K562 (cell line): Measurements from ENCODE around the gene ZNF148. TPM values are rescaled to one million over a fixed set of nuclear protein-coding genes. Genes with fewer than 3 reads are reported as not detected.

Source experiments
- ATAC-seq: fragments of 200-7000 bp; cut with Tn5 transposase; 3 replicates; pipeline ENCODE4 v1.9.1; 2020; ENCODE audit warnings: moderate library complexity
- BruUV-seq: library from RNA; stranded (reverse); fragments of 400-500 nt; replicated peaks from 2 replicates; lab custom pipeline; 2021; lab: Mats Ljungman, UMichigan
- CTCF ChIA-PET: fragments of 300-600 bp; formaldehyde crosslinking; extraction: SDS; loops from one replicate; lab custom pipeline; 2021; ENCODE audit warnings: low intra/inter-chr PET ratio; lab: Yijun Ruan, JAX
- POLR2A ChIA-PET: fragments of 300-600, 350-650 bp; sonication (Branson Sonifier 250); formaldehyde crosslinking; extraction: SDS; loops from one replicate; lab custom pipeline; 2021; ENCODE audit warnings: antibody characterized with exemption, inconsistent platforms; lab: Yijun Ruan, JAX
- DNase-seq, 4 experiments: peaks; one replicate each; pipeline versions ENCODE4 v3.0.0 to v3.0.0-alpha.2; 2011 to 2018; ENCODE audit warnings: low spot score in 3 of 4, mixed read lengths in 3 of 4; ENCODE audit errors: extremely low read depth in 1 of 4
- FAIRE-seq: peaks from 2 replicates; lab custom pipeline; 2011; peaks lifted over from hg19 to GRCh38; lab: Jason Lieb, UNC
- H2AFZ ChIP-seq: 2 replicates; pipeline ENCODE4 v1.6.0; 2011; ENCODE audit warnings: low read depth, low read length, control low read depth, inconsistent platforms
- H3K27ac ChIP-seq: fragments of 200-600 bp; 3 replicates; pipeline ENCODE4 v1.8.0; 2011; ENCODE audit warnings: low read depth, mild to moderate bottlenecking, control low read depth, inconsistent platforms, low read length, moderate library complexity, mixed read lengths; ENCODE audit errors: extremely low read depth
- H3K27me3 ChIP-seq, 2 experiments: fragments of 300-600 bp in 1 of 2; 2 replicates in 1 of 2; 3 replicates in 1 of 2; pipeline versions ENCODE4 v1.6.0 to v1.8.0; 2011; ENCODE audit warnings: inconsistent platforms in 2 of 2, low read length in 2 of 2, mild to moderate bottlenecking in 1 of 2, mixed read lengths in 1 of 2, moderate library complexity in 1 of 2; ENCODE audit not compliant: control insufficient read depth in 2 of 2, insufficient read depth in 2 of 2
- H3K36me3 ChIP-seq: fragments of 300-600 bp; 3 replicates; pipeline ENCODE4 v1.8.0; 2011; ENCODE audit warnings: mild to moderate bottlenecking, low read length, inconsistent platforms; ENCODE audit not compliant: control insufficient read depth, insufficient read depth
- H3K4me1 ChIP-seq, 2 experiments: fragments of 200-600 bp in 1 of 2; replicated peaks in 1 of 2; 2 replicates in 1 of 2; 3 replicates in 1 of 2; pipeline versions ENCODE4 v1.5.1 to v1.8.0; 2011; ENCODE audit warnings: inconsistent platforms in 2 of 2, low read length in 2 of 2, mild to moderate bottlenecking in 1 of 2, mixed read lengths in 1 of 2, moderate library complexity in 1 of 2; ENCODE audit not compliant: control insufficient read depth in 2 of 2, insufficient read depth in 2 of 2
- H3K4me2 ChIP-seq: 2 replicates; pipeline ENCODE4 v1.6.1; 2011; ENCODE audit warnings: low read length, control low read depth, inconsistent platforms, mixed read lengths; ENCODE audit not compliant: insufficient read depth
- H3K4me3 ChIP-seq: fragments of 200-600 bp; sonication (generic), shearing (Covaris generic); 2 replicates; pipeline ENCODE4 v1.5.1; 2016; ENCODE audit warnings: control low read depth, inconsistent platforms
- H3K79me2 ChIP-seq: fragments of 200-600 bp; 3 replicates; pipeline ENCODE4 v1.8.0; 2011; ENCODE audit warnings: low read length, inconsistent platforms; ENCODE audit not compliant: control insufficient read depth, insufficient read depth
- H3K9ac ChIP-seq, 2 experiments: 2 replicates each; pipeline versions ENCODE4 v1.6.0 to v1.6.1; 2011; ENCODE audit warnings: low read depth in 2 of 2, low read length in 2 of 2, control low read depth in 1 of 2, inconsistent platforms in 1 of 2, mild to moderate bottlenecking in 1 of 2, mixed read lengths in 1 of 2; ENCODE audit not compliant: insufficient read depth in 1 of 2
- H3K9me1 ChIP-seq: one replicate; pipeline ENCODE4 v1.6.0; 2011; ENCODE audit warnings: inconsistent platforms, mild to moderate bottlenecking, low read length, moderate library complexity; ENCODE audit not compliant: control insufficient read depth, insufficient read depth
- H3K9me3 ChIP-seq: replicated peaks from 2 replicates; pipeline ENCODE4 v1.5.1; 2011; ENCODE audit warnings: low read depth, low read length, inconsistent platforms; ENCODE audit not compliant: control insufficient read depth, insufficient read depth
- H4K20me1 ChIP-seq: replicated peaks from 2 replicates; pipeline ENCODE4 v1.6.1; 2011; ENCODE audit warnings: low read length, inconsistent platforms, mixed read lengths; ENCODE audit not compliant: control insufficient read depth, insufficient read depth
- EGR1 ChIP-seq: fragments of 450-650 bp; conservative IDR thresholded peaks from 2 replicates; pipeline ENCODE4 v1.6.1; 2017; ENCODE audit warnings: mild to moderate bottlenecking
- ILK ChIP-seq: fragments of 450-650 bp; IDR thresholded peaks from 2 replicates; pipeline ENCODE4 v1.6.1; 2016; ENCODE audit warnings: missing genetic modification characterization, low read depth, mild to moderate bottlenecking, missing compliant biosample characterization, moderate library complexity, borderline replicate concordance
- KLF6 ChIP-seq: fragments of 250-450 bp; sonication (Bioruptor Pico); IDR thresholded peaks from 2 replicates; pipeline ENCODE4 v1.4.0; 2020; ENCODE audit warnings: mild to moderate bottlenecking, moderate library complexity, borderline replicate concordance
- MEIS2 ChIP-seq: fragments of 450-650 bp; IDR thresholded peaks from 2 replicates; pipeline ENCODE4 v1.6.1; 2014; ENCODE audit warnings: mild to moderate bottlenecking; ENCODE audit not compliant: partially characterized antibody
- SMAD4 ChIP-seq: fragments of 250-450 bp; sonication (Bioruptor Pico); conservative IDR thresholded peaks from 2 replicates; pipeline ENCODE4 v1.8.0; 2021; ENCODE audit warnings: inconsistent platforms, mild to moderate bottlenecking, moderate library complexity
- SUPT5H ChIP-seq: fragments of 450-650 bp; IDR thresholded peaks from 2 replicates; pipeline ENCODE4 v1.6.1; 2016
- ZNF316 ChIP-seq: fragments of 450-650 bp; IDR thresholded peaks from 2 replicates; pipeline ENCODE4 v1.6.1; 2016
- ZNF717 ChIP-seq: fragments of 250-450 bp; sonication (Bioruptor Pico); IDR thresholded peaks from 2 replicates; pipeline ENCODE4 v1.5.0; 2021
- WGBS: fragments of 100-300 bp; shearing (Covaris generic); methylation state at CpG from one replicate; pipeline ENCODE4 v1.1.6; 2016; ENCODE audit warnings: low coverage, mixed read lengths; ENCODE audit not compliant: insufficient coverage; ENCODE audit errors: missing lambda C conversion rate; 5-methylcytosine and 5-hydroxymethylcytosine counted together
- in situ Hi-C: fragments of 300-500 bp; cut with MboI; formaldehyde crosslinking; loops from 4 replicates; pipeline ENCODE4 v1.15.0; 2018; ENCODE audit warnings: inconsistent platforms, mixed read lengths
- intact Hi-C: fragments of 100-400 bp; cut with micrococcal nuclease; formaldehyde crosslinking; loops from 2 replicates; pipeline ENCODE4 v1.14.2; 2022
- polyA plus RNA-seq, 8 experiments: library from polyadenylated mRNA; depleted of rRNA in 4 of 8; stranded (reverse) in 5 of 8; unstranded in 3 of 8; fragments of >200 nt; fragmentation: Nextera tagmentation in 2 of 8; fragmentation: Illumina TruSeq in 1 of 8; extraction: Ambion mirVana in 2 of 8; extraction: Trizol in 1 of 8; gene quantifications; 2 replicates each; pipeline versions ENCODE4 v1.2.1 to v1.2.3, GENCODE V29; 2011 to 2014; ENCODE audit warnings: inconsistent platforms in 1 of 8, missing spikeins in 1 of 8
- total RNA-seq, 7 experiments: library from RNA; depleted of rRNA in 6 of 7; stranded (reverse); fragments of >200 nt in 6 of 7; fragmentation: Illumina TruSeq in 2 of 7; extraction: Trizol in 2 of 7; gene quantifications; 2 replicates each; pipeline versions ENCODE4 v1.2.1 to v1.2.3, GENCODE V29; 2011 to 2021; ENCODE audit warnings: low replicate concordance in 1 of 7

Gene ZNF148
- total and polyA plus RNA-seq, 9 of the 15 experiments (the other 6 are each of a cell fraction or from before 2014, with no cell fraction given), result 2.7 to 15.1 (median 8.3) TPM

- no peak for DNase-seq
- ATAC-seq, result no peak
- Histone ChIP-seq H3K9me1 (no peaks in the 10 kb centered on the region), H4K20me1 (no peaks in the 10 kb centered on the region), H3K9me3 (no peaks in the 10 kb centered on the region), H3K27me3 (no peaks in the 10 kb centered on the region), H3K4me3 (no peak overlapping the region), H3K4me2 (no peak overlapping the region), H3K27ac (no peak overlapping the region), H2AFZ (no peak overlapping the region), H3K4me1 (no peaks in the 10 kb centered on the region; a peak in 1 of 5 replicates), H3K36me3 (peaks cover 15% of the 10 kb centered on the region; the same call in 2 of the 3 replicates), H3K9ac (no peak overlapping the region), H3K79me2 (no peaks in the 10 kb centered on the region)
- intact Hi-C loops, result no loop called here
- POLR2A ChIA-PET, result no interaction called here
- CTCF ChIA-PET, result no interaction called here
- TF ChIP-seq KLF6 (CRISPR knock-in tag), result no peak
- in situ Hi-C loops, result no loop called here
- FAIRE-seq, result no peak
- WGBS, result 67% methylated on average over 5 of the region's 7 CpGs
- BruUV-seq, result no TSS peak
Observed at GRCh38 chr3:125229168-125229567, 146.0 kb downstream of the ZNF148 start.

- Histone ChIP-seq H4K20me1 (no peaks in the 10 kb centered on the region), H3K4me1 (no peaks in the 10 kb centered on the region), H3K9ac (no peak overlapping the region), H3K4me2 (no peak overlapping the region), H3K4me3 (no peak overlapping the region), H3K27ac (no peak overlapping the region), H3K9me3 (no peaks in the 10 kb centered on the region), H3K9me1 (no peaks in the 10 kb centered on the region), H3K27me3 (no peaks in the 10 kb centered on the region), H2AFZ (no peak overlapping the region), H3K79me2 (no peaks in the 10 kb centered on the region), H3K36me3 (no peaks in the 10 kb centered on the region)
- FAIRE-seq (no peak), ATAC-seq (no peak), DNase-seq (no peak)
- intact Hi-C loops (no loop called here), in situ Hi-C loops (no loop called here)
- POLR2A ChIA-PET, result interaction anchor here (1.4 kb wide), 1 partner anchor 21 kb away, joined by 4 read pairs; no protein-coding TSS in a partner anchor
- 5% methylated on average over 3 of the region's 3 CpGs for WGBS
- CTCF ChIA-PET, result no interaction called here
- BruUV-seq, result no TSS peak
- no peak for TF ChIP-seq EGR1
- no peak for TF ChIP-seq SMAD4 (CRISPR knock-in tag)
- TF ChIP-seq ILK (tag), result no peak
- no peak for TF ChIP-seq ZNF717
- no peak for TF ChIP-seq ZNF316
- no peak for TF ChIP-seq MEIS2
- no peak for TF ChIP-seq SUPT5H
Observed at GRCh38 chr3:125221831-125222230, 153.3 kb downstream of the ZNF148 start.
